Effector memory CD8-positive, alpha-beta T cell (primary cell): ENCODE results near the gene LILRA1.
"Not testable (repeated sequence)": the region's sequence is repeated elsewhere in the genome, so short reads cannot be mapped to it uniquely, and the experiment has no call there.

Experiments used
- ATAC-seq: fragments of 150-1000 bp; cut with Tn5 transposase; replicated peaks from 2 replicates; pipeline ENCODE4 v1.10.0; 2021; ENCODE audit warnings: mild to moderate bottlenecking, moderate library complexity
- DNase-seq, 3 experiments: peaks; one replicate each; pipeline ENCODE4 v3.0.0; 2021
- H3K27ac Mint-ChIP-seq, 2 donors: one replicate each; pipeline ENCODE4 v1.8.0; 2022; ENCODE audit warnings: mild to moderate bottlenecking in 2 of 2, mixed read lengths in 2 of 2, moderate library complexity in 2 of 2
- H3K27me3 Mint-ChIP-seq, 2 donors: one replicate each; pipeline ENCODE4 v1.8.0; 2022; ENCODE audit warnings: mixed read lengths in 2 of 2
- H3K36me3 Mint-ChIP-seq: one replicate; pipeline ENCODE4 v1.8.0; 2022; ENCODE audit warnings: mild to moderate bottlenecking, moderate library complexity, mixed read lengths; ENCODE audit not compliant: insufficient read depth
- H3K4me1 Mint-ChIP-seq, 2 donors: one replicate each; pipeline ENCODE4 v1.8.0; 2022; ENCODE audit warnings: low read depth in 2 of 2, mixed read lengths in 2 of 2
- H3K4me3 Mint-ChIP-seq, 2 donors: one replicate each; pipeline ENCODE4 v1.8.0; 2022; ENCODE audit warnings: mild to moderate bottlenecking in 2 of 2, mixed read lengths in 2 of 2, moderate library complexity in 2 of 2
- H3K9me3 Mint-ChIP-seq, 2 donors: one replicate each; pipeline ENCODE4 v1.8.0; 2022; ENCODE audit warnings: mixed read lengths in 2 of 2

LILRA1 gene

DNA sequence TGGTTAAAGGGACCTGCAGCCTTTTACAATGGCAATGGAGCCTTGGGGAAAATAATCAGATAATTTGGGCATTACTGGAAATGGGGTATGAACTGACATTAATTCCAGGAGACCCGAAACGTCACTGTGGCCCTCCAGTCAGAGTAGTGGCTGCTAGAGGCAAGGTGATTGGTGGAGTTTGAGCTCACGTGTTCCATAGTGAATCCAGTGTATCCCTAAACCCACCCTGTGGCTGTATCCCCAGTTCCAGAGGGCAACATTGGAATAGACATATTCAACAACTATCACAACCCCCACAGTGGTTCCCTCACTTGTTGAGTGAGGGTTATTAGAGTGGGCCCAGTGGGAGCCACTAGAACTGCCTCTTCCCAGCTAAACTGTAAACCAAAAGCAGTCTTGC, 23.1 kb upstream of the LILRA1 start:
- H3K36me3 Mint-ChIP-seq: peaks cover 5% of the 10 kb centered on the region
- no peaks in the 10 kb centered on the region for H3K9me3 Mint-ChIP-seq
- H3K27me3 Mint-ChIP-seq: peaks cover 38 to 56% of the 10 kb centered on the region in 2 donors
- DNase-seq (no peak), ATAC-seq (no peak)
- H3K4me1 Mint-ChIP-seq: peaks cover 5 to 12% of the 10 kb centered on the region in 2 donors
- no peak overlapping the region for H3K27ac Mint-ChIP-seq
- H3K4me3 Mint-ChIP-seq: no peak overlapping the region

DNA sequence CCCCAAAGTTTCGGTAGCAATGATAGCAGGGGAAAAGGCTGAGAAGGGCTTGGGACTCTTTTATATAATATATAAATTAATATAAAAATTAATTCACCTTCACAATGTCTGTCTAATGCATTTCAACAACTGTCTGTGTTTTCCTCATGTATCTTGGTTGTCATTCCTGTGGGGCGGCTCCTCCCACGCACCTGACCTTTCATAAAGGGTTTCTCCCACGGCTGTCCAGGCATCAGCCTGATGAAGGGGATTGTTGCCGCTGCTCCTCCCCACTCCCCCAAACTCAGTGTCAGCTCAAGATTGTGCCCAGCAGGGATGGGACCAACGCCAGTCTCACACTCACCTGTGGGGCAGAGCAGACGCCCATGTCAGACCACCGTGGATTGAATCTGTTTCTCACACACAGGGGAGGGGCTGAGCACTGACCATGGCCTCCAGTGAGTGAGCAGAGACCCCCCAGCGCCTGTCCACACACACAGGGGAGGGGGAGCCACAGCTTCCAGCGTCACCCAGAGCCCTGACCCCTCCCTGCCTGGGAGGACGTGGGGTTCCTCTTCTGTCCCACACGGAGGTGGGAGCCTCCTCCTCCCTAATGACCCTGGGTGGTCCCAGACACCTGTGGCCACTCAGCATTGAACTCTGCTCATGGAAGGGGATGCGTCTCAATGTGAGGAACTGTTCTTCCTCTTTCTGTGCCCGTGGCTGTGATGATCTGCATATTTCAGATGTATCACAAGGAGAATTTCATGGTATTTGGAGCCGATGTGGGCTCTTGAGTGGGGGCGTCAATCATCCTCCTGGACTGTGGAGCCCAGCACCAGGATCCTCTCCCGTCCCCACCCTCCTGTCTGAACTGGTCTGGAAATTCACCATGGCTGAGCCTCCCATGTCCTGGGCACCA, 21.5 kb upstream of the LILRA1 start:
- not testable (repeated sequence) for DNase-seq, H3K36me3 Mint-ChIP-seq, H3K27ac Mint-ChIP-seq, H3K9me3 Mint-ChIP-seq, H3K4me3 Mint-ChIP-seq, ATAC-seq
- peaks cover 5 to 12% of the 10 kb centered on the region in 2 donors for H3K4me1 Mint-ChIP-seq
- H3K27me3 Mint-ChIP-seq: peaks cover 52 to 54% of the 10 kb centered on the region in 2 donors

DNA sequence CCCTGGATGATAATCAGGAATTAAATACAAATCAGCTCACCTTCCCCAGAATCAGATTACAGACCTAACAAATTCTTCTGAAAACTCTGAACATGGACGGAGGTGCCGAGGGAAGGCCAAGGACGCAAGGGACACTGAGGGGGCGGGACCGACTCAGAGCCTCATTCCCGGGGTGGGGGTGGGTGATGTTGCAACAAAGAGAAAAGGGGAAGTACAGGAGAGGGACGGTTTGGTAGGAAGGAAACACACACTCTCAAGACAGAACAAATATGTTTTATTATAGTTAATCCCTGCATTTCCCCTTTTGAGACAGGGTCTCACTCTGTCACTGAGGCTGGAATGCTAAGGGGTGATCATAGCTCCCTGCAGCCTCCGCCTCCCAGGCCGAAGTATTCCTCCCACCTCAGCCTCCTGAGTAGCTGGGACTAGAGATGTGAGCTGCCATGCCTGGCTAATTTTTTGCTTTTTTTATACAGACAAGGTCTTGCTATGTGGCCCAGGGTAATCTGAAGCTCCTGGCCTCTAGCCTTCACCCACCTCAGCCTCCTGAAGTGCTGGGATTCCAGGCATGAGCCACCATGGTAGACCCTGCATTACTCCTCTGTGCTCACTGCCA, 20.6 kb upstream of the LILRA1 start:
- Mint-ChIP-seq H3K27ac (no peak overlapping the region), H3K9me3 (no peaks in the 10 kb centered on the region), H3K36me3 (peaks cover 5% of the 10 kb centered on the region), H3K27me3 (peaks cover 46 to 54% of the 10 kb centered on the region in 2 donors), H3K4me1 (peaks cover 5 to 12% of the 10 kb centered on the region in 2 donors), H3K4me3 (peak overlapping the region in 1 of 2 donors; percentile 36)
- no peak for ATAC-seq
- DNase-seq: no peak

DNA sequence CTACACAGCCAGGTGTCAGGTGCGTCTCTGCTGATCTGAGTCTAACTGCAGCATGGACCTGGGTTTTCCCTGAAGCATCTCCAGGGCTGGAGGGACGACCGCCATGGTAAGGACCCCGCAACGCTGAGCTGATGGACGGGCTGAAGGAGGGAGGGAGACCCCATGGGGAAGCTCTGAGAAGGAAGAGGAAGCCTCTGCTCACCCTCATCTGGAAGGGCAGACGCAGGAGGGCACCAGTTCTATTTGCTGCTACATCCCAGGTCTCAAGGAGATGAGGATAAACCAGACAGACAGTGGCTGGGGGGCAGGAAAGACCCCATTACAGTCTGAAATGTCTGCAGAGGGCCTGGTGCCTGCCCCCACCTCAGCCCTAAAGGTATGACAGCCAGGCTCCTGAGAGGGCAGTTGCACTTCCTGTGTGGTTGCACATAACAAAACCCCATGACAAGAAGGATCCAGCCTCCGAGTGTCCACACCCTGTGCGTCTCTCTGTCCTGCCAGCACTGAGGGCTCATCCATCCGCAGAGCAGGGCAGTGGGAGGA, 20.0 kb upstream of the LILRA1 start, which contains the start of gene LILRA2:
Gene LILRA2, plus strand, starts transcription at position 461 of the 543 bp plus-strand sequence. CDS start 89 bp downstream, outside the sequence.
- no peak within 1 kb of the TSS for H3K27ac Mint-ChIP-seq
- no peak for ATAC-seq
- no peaks in the 10 kb centered on the region for H3K9me3 Mint-ChIP-seq
- H3K36me3 Mint-ChIP-seq: peaks cover 5% of the 10 kb centered on the region
- H3K27me3 Mint-ChIP-seq: peaks cover 46 to 54% of the 10 kb centered on the region in 2 donors
- H3K4me1 Mint-ChIP-seq: peaks cover 3 to 9% of the 10 kb centered on the region in 2 donors
- DNase-seq: no peak
- H3K4me3 Mint-ChIP-seq: peak within 1 kb of the TSS in 1 of 2 donors; percentile 36

DNA sequence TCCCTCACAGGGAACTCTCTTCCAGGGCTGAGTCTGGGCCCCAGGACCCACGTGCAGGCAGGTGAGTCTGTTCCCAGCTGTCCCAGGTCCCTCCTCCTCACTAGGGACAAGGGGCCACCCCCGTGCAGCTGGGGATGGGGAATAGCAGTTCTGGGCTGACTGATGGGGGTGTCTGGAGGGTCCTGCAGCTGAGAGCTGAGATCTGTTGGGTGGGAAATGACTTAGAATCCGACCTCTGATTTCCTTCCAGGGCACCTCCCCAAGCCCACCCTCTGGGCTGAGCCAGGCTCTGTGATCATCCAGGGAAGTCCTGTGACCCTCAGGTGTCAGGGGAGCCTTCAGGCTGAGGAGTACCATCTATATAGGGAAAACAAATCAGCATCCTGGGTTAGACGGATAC, 19.4 kb upstream of the LILRA1 start:
- Mint-ChIP-seq H3K9me3 (no peaks in the 10 kb centered on the region), H3K27ac (no peak overlapping the region), H3K36me3 (peaks cover 5% of the 10 kb centered on the region), H3K27me3 (peaks cover 46 to 54% of the 10 kb centered on the region in 2 donors), H3K4me1 (peaks cover 0 to 8% of the 10 kb centered on the region in 2 donors), H3K4me3 (no peak overlapping the region)
- DNase-seq: no peak
- no peak for ATAC-seq

DNA sequence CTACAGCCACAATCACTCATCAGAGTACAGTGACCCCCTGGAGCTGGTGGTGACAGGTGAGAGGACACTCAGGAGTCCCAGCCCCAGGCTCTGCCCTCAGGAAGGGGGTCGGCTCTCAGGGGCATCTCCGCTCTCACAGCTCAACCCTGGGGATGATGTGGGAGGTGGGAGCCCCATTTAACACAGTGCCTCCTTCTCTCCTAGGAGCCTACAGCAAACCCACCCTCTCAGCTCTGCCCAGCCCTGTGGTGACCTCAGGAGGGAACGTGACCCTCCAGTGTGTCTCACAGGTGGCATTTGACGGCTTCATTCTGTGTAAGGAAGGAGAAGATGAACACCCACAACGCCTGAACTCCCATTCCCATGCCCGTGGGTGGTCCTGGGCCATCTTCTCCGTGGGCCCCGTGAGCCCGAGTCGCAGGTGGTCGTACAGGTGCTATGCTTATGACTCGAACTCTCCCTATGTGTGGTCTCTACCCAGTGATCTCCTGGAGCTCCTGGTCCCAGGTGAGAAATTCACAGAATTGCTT, 18.8 kb upstream of the LILRA1 start:
- Mint-ChIP-seq H3K36me3 (peaks cover 5% of the 10 kb centered on the region), H3K27me3 (peaks cover 46 to 54% of the 10 kb centered on the region in 2 donors), H3K4me3 (no peak overlapping the region), H3K27ac (no peak overlapping the region), H3K9me3 (no peaks in the 10 kb centered on the region), H3K4me1 (peaks cover 0 to 8% of the 10 kb centered on the region in 2 donors)
- no peak for ATAC-seq
- no peak for DNase-seq

DNA sequence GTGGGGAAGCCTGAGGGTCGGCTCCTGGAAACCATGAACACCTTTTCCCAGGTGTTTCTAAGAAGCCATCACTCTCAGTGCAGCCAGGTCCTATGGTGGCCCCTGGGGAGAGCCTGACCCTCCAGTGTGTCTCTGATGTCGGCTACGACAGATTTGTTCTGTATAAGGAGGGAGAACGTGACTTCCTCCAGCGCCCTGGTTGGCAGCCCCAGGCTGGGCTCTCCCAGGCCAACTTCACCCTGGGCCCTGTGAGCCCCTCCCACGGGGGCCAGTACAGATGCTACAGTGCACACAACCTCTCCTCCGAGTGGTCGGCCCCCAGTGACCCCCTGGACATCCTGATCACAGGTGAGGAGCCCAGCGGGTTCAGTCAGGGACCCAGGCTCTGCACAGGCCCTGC, 18.2 kb upstream of the LILRA1 start:
- not testable (repeated sequence) for H3K27ac Mint-ChIP-seq, DNase-seq, H3K9me3 Mint-ChIP-seq, ATAC-seq, H3K4me3 Mint-ChIP-seq, H3K36me3 Mint-ChIP-seq, H3K4me1 Mint-ChIP-seq
- H3K27me3 Mint-ChIP-seq: peaks cover 46 to 54% of the 10 kb centered on the region in 2 donors

DNA sequence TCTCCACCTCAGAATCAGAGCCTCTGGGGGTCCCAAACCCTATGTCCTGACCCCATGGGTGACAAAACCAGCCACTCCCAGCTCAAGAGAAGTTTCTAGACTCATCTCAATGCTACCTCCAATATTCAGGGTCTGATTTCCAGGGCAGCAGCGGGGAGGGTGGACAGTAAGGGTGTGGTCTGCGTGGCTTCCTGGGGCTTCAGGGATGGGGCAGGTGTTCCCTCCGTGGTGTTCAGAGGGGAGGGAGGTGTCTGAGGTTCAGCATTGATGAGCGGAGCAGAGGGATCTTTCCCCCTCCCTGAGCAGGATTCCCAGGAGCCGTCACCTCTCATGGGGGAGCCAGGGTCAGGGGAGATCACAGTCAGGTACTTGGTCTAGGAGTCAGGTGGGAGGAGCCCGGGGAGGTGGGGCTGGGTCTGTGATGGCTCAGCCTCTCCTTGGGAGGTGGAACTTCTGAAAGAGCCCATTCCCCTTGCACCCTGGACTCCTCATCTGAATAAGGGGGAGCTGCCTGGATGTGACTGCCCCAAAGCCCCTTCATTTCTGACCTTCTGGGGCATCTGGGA, 16.9 kb upstream of the LILRA1 start:
- H3K27ac Mint-ChIP-seq: no peak overlapping the region
- no peak overlapping the region for H3K4me3 Mint-ChIP-seq

DNA sequence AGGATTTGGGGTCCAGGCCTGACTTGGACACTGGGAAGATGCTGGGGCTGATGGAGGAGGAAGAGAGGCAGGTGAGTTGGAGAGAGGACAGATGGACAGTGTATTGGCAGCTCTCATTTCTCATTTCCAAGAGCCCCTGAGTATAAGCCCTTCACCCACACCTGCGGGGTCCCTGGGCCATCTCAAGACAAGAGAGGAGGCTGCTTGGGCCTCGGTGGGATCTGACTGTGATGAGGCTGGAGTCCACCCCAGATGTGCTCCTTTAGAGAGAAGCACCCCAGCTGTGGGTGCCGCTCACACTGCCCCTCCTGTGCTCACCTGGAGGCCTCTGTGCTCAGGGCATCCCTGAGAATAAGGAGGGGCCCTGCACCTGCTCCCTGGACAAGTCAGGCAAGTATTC, 16.1 kb upstream of the LILRA1 start:
- DNase-seq (no peak), ATAC-seq (no peak)
- Mint-ChIP-seq H3K4me1 (peaks cover 0 to 8% of the 10 kb centered on the region in 2 donors), H3K27me3 (peaks cover 39 to 48% of the 10 kb centered on the region in 2 donors), H3K27ac (no peak overlapping the region), H3K9me3 (peaks cover 0 to 1% of the 10 kb centered on the region in 2 donors), H3K36me3 (peaks cover 5% of the 10 kb centered on the region), H3K4me3 (no peak overlapping the region)

More for the DNA sequence above, 16.9 kb upstream of the LILRA1 start:
- Mint-ChIP-seq H3K27me3 (peaks cover 40 to 54% of the 10 kb centered on the region in 2 donors), H3K9me3 (peaks cover 0 to 1% of the 10 kb centered on the region in 2 donors), H3K4me1 (peaks cover 0 to 8% of the 10 kb centered on the region in 2 donors), H3K36me3 (peaks cover 5% of the 10 kb centered on the region)
- DNase-seq (no peak), ATAC-seq (no peak)

DNA sequence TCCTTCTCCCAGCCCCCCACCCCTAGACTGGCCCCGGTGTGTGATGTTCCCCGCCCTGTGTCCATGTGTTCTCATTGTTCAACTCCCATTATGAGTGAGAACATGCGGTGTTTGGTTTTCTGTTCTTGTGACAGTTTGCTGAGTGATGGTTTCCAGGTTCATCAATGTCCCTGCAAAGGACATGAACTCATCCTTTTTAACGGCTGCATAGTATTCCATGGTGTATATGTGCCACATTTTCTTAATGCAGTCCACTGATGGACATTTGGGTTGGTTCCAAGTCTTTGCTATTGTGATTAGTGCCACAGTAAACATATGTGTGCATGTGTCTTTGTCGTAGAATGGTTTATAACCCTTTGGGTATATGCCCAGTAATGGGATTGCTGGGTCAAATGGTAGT, 15.2 kb upstream of the LILRA1 start:
- DNase-seq, H3K4me1 Mint-ChIP-seq, H3K9me3 Mint-ChIP-seq, H3K27ac Mint-ChIP-seq, ATAC-seq, H3K4me3 Mint-ChIP-seq, H3K36me3 Mint-ChIP-seq: not testable (repeated sequence)
- H3K27me3 Mint-ChIP-seq: peaks cover 39 to 48% of the 10 kb centered on the region in 2 donors

DNA sequence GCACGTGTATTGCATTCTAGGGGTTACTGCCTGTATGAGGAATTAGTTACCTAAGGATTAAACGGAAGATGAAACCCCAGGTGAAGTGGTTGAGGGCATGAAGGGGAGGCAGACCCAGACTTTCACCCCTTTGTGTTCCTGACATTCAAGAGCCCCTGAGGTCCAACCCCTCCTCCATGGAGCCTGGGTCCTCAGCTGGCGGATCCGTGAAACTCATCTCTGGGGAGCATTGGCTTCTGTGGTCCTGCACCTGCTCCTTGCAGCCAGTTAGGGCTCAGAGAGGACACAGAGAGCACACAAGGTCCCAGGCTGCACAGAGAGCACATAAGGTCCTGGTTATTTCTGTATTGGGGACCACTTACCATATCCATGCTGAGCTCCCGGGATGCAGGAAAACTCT, 7.0 kb upstream of the LILRA1 start:
- Mint-ChIP-seq H3K4me1 (peaks cover 0 to 2% of the 10 kb centered on the region in 2 donors), H3K27me3 (peaks cover 80 to 84% of the 10 kb centered on the region in 2 donors), H3K4me3 (no peak overlapping the region), H3K27ac (no peak overlapping the region), H3K36me3 (no peaks in the 10 kb centered on the region), H3K9me3 (peaks cover 0 to 2% of the 10 kb centered on the region in 2 donors)
- DNase-seq (no peak), ATAC-seq (no peak)

DNA sequence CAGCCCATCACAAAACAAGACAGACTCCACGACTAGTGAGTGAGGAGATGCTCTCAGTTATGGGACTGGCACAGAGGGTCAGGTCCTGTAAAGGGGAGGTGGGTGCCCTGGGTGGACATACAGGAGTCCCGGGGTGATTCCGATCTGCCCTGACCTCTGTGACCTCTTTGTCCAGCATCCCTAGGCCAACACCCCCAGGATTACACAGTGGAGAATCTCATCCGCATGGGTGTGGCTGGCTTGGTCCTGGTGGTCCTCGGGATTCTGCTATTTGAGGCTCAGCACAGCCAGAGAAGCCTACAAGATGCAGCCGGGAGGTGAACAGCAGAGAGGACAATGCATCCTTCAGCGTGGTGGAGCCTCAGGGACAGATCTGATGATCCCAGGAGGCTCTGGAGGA, 6.4 kb upstream of the LILRA1 start:
- H3K36me3 Mint-ChIP-seq: no peaks in the 10 kb centered on the region
- peaks cover 0 to 2% of the 10 kb centered on the region in 2 donors for H3K4me1 Mint-ChIP-seq
- H3K9me3 Mint-ChIP-seq: peaks cover 0 to 2% of the 10 kb centered on the region in 2 donors
- peaks cover 84 to 86% of the 10 kb centered on the region in 2 donors for H3K27me3 Mint-ChIP-seq
- DNase-seq (no peak), ATAC-seq (no peak)
- H3K27ac Mint-ChIP-seq: no peak overlapping the region
- H3K4me3 Mint-ChIP-seq: no peak overlapping the region
